OCI-LY1 (cell line): ENCODE results near the gene TOP3B.

ENCODE experiments used
- CTCF ChIP-seq: fragments of 200-600 bp; sonication (generic), shearing (Covaris generic); IDR thresholded peaks from 2 replicates; pipeline ENCODE4 v1.5.1; 2017; ENCODE audit warnings: mild to moderate bottlenecking, antibody characterized with exemption, low read length, moderate library complexity, mixed read lengths
- EZH2 ChIP-seq: fragments of 200-600 bp; sonication (generic), shearing (Covaris generic); IDR thresholded peaks from 2 replicates; pipeline ENCODE4 v1.8.0; 2017; ENCODE audit warnings: borderline replicate concordance, mixed run types, mild to moderate bottlenecking, antibody characterized with exemption, low read length, moderate library complexity, mixed read lengths

- TF ChIP-seq CTCF = no peak
- TF ChIP-seq EZH2 = no peak
These were observed 46.3 kb downstream of the TOP3B start for GRCh38 chr22:21936151-21936775.
